ENCODE measurements around the gene EXD3.

Gene EXD3

GRCh38 chr9:137294681-137295237 is 128.2 kb downstream of the EXD3 start:
- DNase-seq (ENCODE audit: low read depth in 2 of 2), result no peak

- no peak for DNase-seq (ENCODE audit: low read depth in 2 of 2)
These were observed 128.8 kb downstream of the EXD3 start for GRCh38 chr9:137294091-137294680.

- DNase-seq (ENCODE audit: low read depth in 2 of 2), result no peak
These were observed 129.4 kb downstream of the EXD3 start for GRCh38 chr9:137293482-137294090.

GRCh38 chr9:137293094-137293481 is 129.9 kb downstream of the EXD3 start:
- DNase-seq (ENCODE audit: low read depth in 2 of 2), result no peak

GRCh38 chr9:137286975-137287383 is 136.0 kb downstream of the EXD3 start:
- no peak for DNase-seq (ENCODE audit: low read depth in 2 of 2)

GRCh38 chr9:137281345-137282116 is 141.4 kb downstream of the EXD3 start:
- DNase-seq (ENCODE audit: low read depth in 2 of 2), result no peak

GRCh38 chr9:137280474-137281344 is 142.3 kb downstream of the EXD3 start:
- DNase-seq (ENCODE audit: low read depth in 2 of 2), result no peak

- no peak for DNase-seq (ENCODE audit: low read depth in 2 of 2)
These were observed 143.1 kb downstream of the EXD3 start for GRCh38 chr9:137279741-137280473.

GRCh38 chr9:137278721-137279711 is 143.9 kb downstream of the EXD3 start:
- no peak for DNase-seq (ENCODE audit: low read depth in 2 of 2)

- no peak for DNase-seq (ENCODE audit: low read depth in 2 of 2)
These were observed 144.8 kb downstream of the EXD3 start for GRCh38 chr9:137278061-137278701.

GRCh38 chr9:137277329-137278041 is 145.5 kb downstream of the EXD3 start, which contains the start of gene TOR4A:
TSS of gene TOR4A (plus strand) at chr9:137277726. CDS start at chr9:137278690, 964 bp downstream.
- DNase-seq (ENCODE audit: low read depth in 2 of 2), result no peak

GRCh38 chr9:137276473-137277328 is 146.3 kb downstream of the EXD3 start:
- DNase-seq (ENCODE audit: low read depth in 2 of 2), result no peak

GRCh38 chr9:137275588-137276472 is 147.1 kb downstream of the EXD3 start:
- DNase-seq (ENCODE audit: low read depth in 2 of 2), result no peak

- no peak for DNase-seq (ENCODE audit: low read depth in 2 of 2)
These were observed 147.8 kb downstream of the EXD3 start for GRCh38 chr9:137275203-137275587.

- no peak for DNase-seq (ENCODE audit: low read depth in 2 of 2)
These were observed 149.2 kb downstream of the EXD3 start for GRCh38 chr9:137273611-137274320.

- DNase-seq (ENCODE audit: low read depth in 2 of 2), result no peak
These were observed 149.9 kb downstream of the EXD3 start for GRCh38 chr9:137273095-137273490.
